22Rv1 (cell line): ENCODE measurements around the gene CSNK1D.

Experiments used
- H3K27ac ChIP-seq: fragments of 450-650 bp; 2 replicates; pipeline ENCODE4 v1.5.1; 2017
- CTCF ChIP-seq: fragments of 450-650 bp; IDR thresholded peaks from 2 replicates; pipeline ENCODE4 v1.5.1; 2017; ENCODE audit warnings: mild to moderate bottlenecking
- ZFX ChIP-seq: fragments of 450-650 bp; IDR thresholded peaks from 2 replicates; pipeline ENCODE4 v1.6.1; 2017; ENCODE audit warnings: antibody characterized with exemption, borderline replicate concordance

Gene CSNK1D

GRCh38 chr17:82221341-82221902, 52.1 kb downstream of the CSNK1D start:
- TF ChIP-seq CTCF (no peak), ZFX (no peak)
- H3K27ac ChIP-seq: no peak overlapping the region

- H3K27ac ChIP-seq: no peak overlapping the region
- TF ChIP-seq ZFX (no peak), CTCF (no peak)
Measured at GRCh38 chr17:82219753-82220709, 53.5 kb downstream of the CSNK1D start.

- TF ChIP-seq ZFX (no peak), CTCF (no peak)
- H3K27ac ChIP-seq: no peak overlapping the region
Measured at GRCh38 chr17:82219083-82219482, 54.4 kb downstream of the CSNK1D start.

GRCh38 chr17:82218349-82219075, 55.0 kb downstream of the CSNK1D start:
- no peak for TF ChIP-seq ZFX
- no peak for TF ChIP-seq CTCF
- H3K27ac ChIP-seq: no peak overlapping the region

GRCh38 chr17:82217530-82218204, 55.8 kb downstream of the CSNK1D start:
- H3K27ac ChIP-seq: no peak overlapping the region
- TF ChIP-seq ZFX: no peak
- TF ChIP-seq CTCF: no peak

- H3K27ac ChIP-seq: no peak overlapping the region
- TF ChIP-seq CTCF (no peak), ZFX (no peak)
Measured at GRCh38 chr17:82217120-82217529, 56.4 kb downstream of the CSNK1D start.
